Common myeloid progenitor, CD34-positive (primary cell): ENCODE results near the gene AGBL1.

Experiments
- CTCF ChIA-PET: fragments of 350-600 bp; sonication (Branson Sonifier 250); formaldehyde crosslinking; loops from one replicate; lab custom pipeline; 2021; ENCODE audit warnings: antibody characterized with exemption; lab: Charles Lee
- POLR2A ChIA-PET: fragments of 350-600 bp; sonication (Branson Sonifier 250); formaldehyde crosslinking; loops from one replicate; lab custom pipeline; 2021; ENCODE audit warnings: antibody characterized with exemption; lab: Charles Lee
- DNase-seq, 3 donors: peaks; one replicate each; pipeline versions ENCODE4 v3.0.0 to v3.0.0-alpha.2; 2013
- H3K27ac ChIP-seq, 2 experiments: 1 replicate in 1 of 2; 2 replicates in 1 of 2; pipeline ENCODE4 v1.7.0; 2013; ENCODE audit warnings: inconsistent platforms in 2 of 2, low read length in 2 of 2, mild to moderate bottlenecking in 2 of 2, low read depth in 1 of 2, moderate library complexity in 1 of 2; ENCODE audit not compliant: severe bottlenecking in 2 of 2, insufficient read depth in 1 of 2, poor library complexity in 1 of 2
- H3K27me3 ChIP-seq, 5 experiments: replicated peaks in 2 of 5; 1 replicate in 3 of 5; 2 replicates in 2 of 5; pipeline versions ENCODE4 v1.6.1 to v1.7.0; 2013; ENCODE audit warnings: low read length in 4 of 5, mild to moderate bottlenecking in 2 of 5, moderate library complexity in 2 of 5, inconsistent platforms in 1 of 5; ENCODE audit not compliant: insufficient read depth in 5 of 5, control insufficient read depth in 4 of 5
- H3K36me3 ChIP-seq, 4 experiments: 1 replicate in 2 of 4; 2 replicates in 2 of 4; pipeline versions ENCODE4 v1.6.1 to v1.7.0; 2013; ENCODE audit warnings: low read length in 3 of 4, control low read depth in 1 of 4, mild to moderate bottlenecking in 1 of 4; ENCODE audit not compliant: control insufficient read depth in 4 of 4, insufficient read depth in 4 of 4
- H3K4me1 ChIP-seq, 4 experiments: 1 replicate in 3 of 4; 2 replicates in 1 of 4; pipeline versions ENCODE4 v1.6.1 to v1.7.1; 2013; ENCODE audit warnings: low read length in 3 of 4, mild to moderate bottlenecking in 3 of 4, control low read depth in 1 of 4, inconsistent platforms in 1 of 4, moderate library complexity in 1 of 4; ENCODE audit not compliant: control insufficient read depth in 4 of 4, insufficient read depth in 4 of 4; ENCODE audit errors: control extremely low read depth in 1 of 4
- H3K4me3 ChIP-seq, 7 experiments: 1 replicate in 4 of 7; 2 replicates in 3 of 7; pipeline versions ENCODE4 v1.5.1 to v1.7.0; 2013; ENCODE audit warnings: mild to moderate bottlenecking in 7 of 7, low read length in 6 of 7, moderate library complexity in 6 of 7, inconsistent platforms in 2 of 7, low read depth in 2 of 7, control low read depth in 1 of 7; ENCODE audit not compliant: insufficient read depth in 4 of 7, control insufficient read depth in 1 of 7; ENCODE audit errors: extremely low read depth in 1 of 7
- H3K9me3 ChIP-seq, 5 experiments: 1 replicate in 4 of 5; 2 replicates in 1 of 5; pipeline versions ENCODE4 v1.6.1 to v1.7.1; 2013; ENCODE audit warnings: low read length in 4 of 5, mild to moderate bottlenecking in 2 of 5, inconsistent platforms in 1 of 5, low read depth in 1 of 5, moderate library complexity in 1 of 5; ENCODE audit not compliant: control insufficient read depth in 4 of 5, insufficient read depth in 2 of 5; ENCODE audit errors: control extremely low read depth in 1 of 5
- WGBS: methylation state at CpG from one replicate; pipeline ENCODE4 v1.1.5; 2013; ENCODE audit not compliant: insufficient coverage; 5-methylcytosine and 5-hydroxymethylcytosine counted together

Gene AGBL1

GRCh38 chr15:86336051-86336788 lies 256.5 kb downstream of the AGBL1 start:
- Histone ChIP-seq H3K4me1 (no peaks in the 10 kb centered on the region), H3K36me3 (no peaks in the 10 kb centered on the region), H3K4me3 (no peak overlapping the region), H3K9me3 (peaks cover 0 to 5% (median 1%) of the 10 kb centered on the region in 5 experiments), H3K27ac (no peak overlapping the region), H3K27me3 (no peaks in the 10 kb centered on the region)
- 77% methylated on average over 6 of the region's 6 CpGs for WGBS
- DNase-seq, result no peak
- ChIA-PET CTCF (interaction anchor here (0.8 kb wide), 1 partner anchor 9 kb away, joined by 3 read pairs; no protein-coding TSS in a partner anchor), POLR2A (no interaction called here)

GRCh38 chr15:86337071-86337470 lies 257.4 kb downstream of the AGBL1 start:
- Histone ChIP-seq H3K36me3 (no peaks in the 10 kb centered on the region), H3K4me3 (no peak overlapping the region), H3K9me3 (peaks cover 0 to 5% (median 0%) of the 10 kb centered on the region in 5 experiments), H3K4me1 (no peaks in the 10 kb centered on the region), H3K27me3 (no peaks in the 10 kb centered on the region), H3K27ac (no peak overlapping the region)
- ChIA-PET POLR2A (no interaction called here), CTCF (interaction anchor here (0.8 kb wide), 1 partner anchor 9 kb away, joined by 3 read pairs; no protein-coding TSS in a partner anchor)
- DNase-seq, result no peak
- no CpG with 5 or more reads among the region's 2 CpGs for WGBS

- no peaks in the 10 kb centered on the region for H3K27me3 ChIP-seq
- H3K4me3 ChIP-seq, result no peak overlapping the region
- ChIA-PET POLR2A (no interaction called here), CTCF (no interaction called here)
- no peaks in the 10 kb centered on the region for H3K4me1 ChIP-seq
- no peaks in the 10 kb centered on the region for H3K36me3 ChIP-seq
- H3K9me3 ChIP-seq, result no peaks in the 10 kb centered on the region
- no peak for DNase-seq
- no peak overlapping the region for H3K27ac ChIP-seq
- 88% methylated on average over 1 of the region's 2 CpGs for WGBS
Measured at GRCh38 chr15:86347245-86347644, 267.6 kb downstream of the AGBL1 start.

GRCh38 chr15:86349565-86349964 lies 269.9 kb downstream of the AGBL1 start:
- Histone ChIP-seq H3K27me3 (no peaks in the 10 kb centered on the region), H3K36me3 (no peaks in the 10 kb centered on the region), H3K9me3 (no peaks in the 10 kb centered on the region), H3K4me3 (no peak overlapping the region), H3K27ac (no peak overlapping the region), H3K4me1 (no peaks in the 10 kb centered on the region)
- ChIA-PET CTCF (no interaction called here), POLR2A (no interaction called here)
- WGBS, result 100% methylated on average over 1 of the region's 1 CpG
- DNase-seq, result no peak

GRCh38 chr15:86353213-86353612 lies 273.5 kb downstream of the AGBL1 start:
- no CpG with 5 or more reads among the region's 1 CpG for WGBS
- Histone ChIP-seq H3K4me3 (no peak overlapping the region), H3K36me3 (no peaks in the 10 kb centered on the region), H3K4me1 (no peaks in the 10 kb centered on the region), H3K9me3 (no peaks in the 10 kb centered on the region), H3K27ac (no peak overlapping the region), H3K27me3 (no peaks in the 10 kb centered on the region)
- CTCF ChIA-PET, result no interaction called here
- DNase-seq, result no peak
- POLR2A ChIA-PET, result interaction anchor here (0.7 kb wide), 1 partner anchor 26 kb away, joined by 3 read pairs; no protein-coding TSS in a partner anchor

GRCh38 chr15:86355361-86355760 lies 275.7 kb downstream of the AGBL1 start:
- H3K27ac ChIP-seq, result no peak overlapping the region
- no peaks in the 10 kb centered on the region for H3K9me3 ChIP-seq
- POLR2A ChIA-PET, result no interaction called here
- no peak overlapping the region for H3K4me3 ChIP-seq
- CTCF ChIA-PET, result no interaction called here
- no peaks in the 10 kb centered on the region for H3K36me3 ChIP-seq
- H3K4me1 ChIP-seq, result no peaks in the 10 kb centered on the region
- DNase-seq, result no peak
- no peaks in the 10 kb centered on the region for H3K27me3 ChIP-seq

GRCh38 chr15:86355801-86356200 lies 276.1 kb downstream of the AGBL1 start:
- no peaks in the 10 kb centered on the region for H3K9me3 ChIP-seq

More at GRCh38 chr15:86355801-86356200, 276.1 kb downstream of the AGBL1 start:
- 17% methylated on average over 1 of the region's 1 CpG for WGBS
- Histone ChIP-seq H3K36me3 (no peaks in the 10 kb centered on the region), H3K27me3 (no peaks in the 10 kb centered on the region), H3K4me3 (no peak overlapping the region), H3K27ac (no peak overlapping the region), H3K4me1 (no peaks in the 10 kb centered on the region)
- ChIA-PET CTCF (no interaction called here), POLR2A (no interaction called here)
- DNase-seq, result no peak
